SJCRH30 (cell line): ENCODE data around the gene CD47. TPM values are rescaled to one million over a fixed set of nuclear protein-coding genes. Genes with fewer than 3 reads are reported as not detected.
A peak's percentile ranks its signal among the peaks of the same experiment; 100 is the strongest.

ENCODE experiments used
- DNase-seq, 2 experiments: peaks; one replicate each; pipeline ENCODE4 v3.0.0-alpha.2; 2015 to 2020
- H3K27ac ChIP-seq: fragments of 250-450 bp; sonication (Bioruptor Pico); 2 replicates; pipeline ENCODE4 v1.5.1; 2020; ENCODE audit warnings: mild to moderate bottlenecking, moderate library complexity
- H3K27me3 ChIP-seq: fragments of 250-450 bp; sonication (Bioruptor Pico); 2 replicates; pipeline ENCODE4 v1.5.1; 2020; ENCODE audit warnings: mild to moderate bottlenecking, moderate library complexity
- H3K36me3 ChIP-seq: fragments of 250-450 bp; sonication (Bioruptor Pico); 2 replicates; pipeline ENCODE4 v1.5.1; 2020; ENCODE audit warnings: mild to moderate bottlenecking, moderate library complexity
- H3K4me1 ChIP-seq: fragments of 250-450 bp; sonication (Bioruptor Pico); 2 replicates; pipeline ENCODE4 v1.5.1; 2020; ENCODE audit warnings: mild to moderate bottlenecking, moderate library complexity
- H3K4me3 ChIP-seq: fragments of 250-450 bp; sonication (Bioruptor Pico); 2 replicates; pipeline ENCODE4 v1.5.1; 2020; ENCODE audit warnings: mild to moderate bottlenecking, moderate library complexity
- H3K9me3 ChIP-seq: fragments of 250-450 bp; sonication (Bioruptor Pico); replicated peaks from 2 replicates; pipeline ENCODE4 v1.5.1; 2020; ENCODE audit warnings: mild to moderate bottlenecking, moderate library complexity
- total RNA-seq: library from RNA; depleted of rRNA; stranded (reverse); fragments of >200 nt; shearing (Covaris generic); gene quantifications from 2 replicates; pipeline ENCODE4 v1.2.3, GENCODE V29; 2014

CD47 gene
- total RNA-seq, 1 experiment from 2014 or later: 30.7 TPM

DNA sequence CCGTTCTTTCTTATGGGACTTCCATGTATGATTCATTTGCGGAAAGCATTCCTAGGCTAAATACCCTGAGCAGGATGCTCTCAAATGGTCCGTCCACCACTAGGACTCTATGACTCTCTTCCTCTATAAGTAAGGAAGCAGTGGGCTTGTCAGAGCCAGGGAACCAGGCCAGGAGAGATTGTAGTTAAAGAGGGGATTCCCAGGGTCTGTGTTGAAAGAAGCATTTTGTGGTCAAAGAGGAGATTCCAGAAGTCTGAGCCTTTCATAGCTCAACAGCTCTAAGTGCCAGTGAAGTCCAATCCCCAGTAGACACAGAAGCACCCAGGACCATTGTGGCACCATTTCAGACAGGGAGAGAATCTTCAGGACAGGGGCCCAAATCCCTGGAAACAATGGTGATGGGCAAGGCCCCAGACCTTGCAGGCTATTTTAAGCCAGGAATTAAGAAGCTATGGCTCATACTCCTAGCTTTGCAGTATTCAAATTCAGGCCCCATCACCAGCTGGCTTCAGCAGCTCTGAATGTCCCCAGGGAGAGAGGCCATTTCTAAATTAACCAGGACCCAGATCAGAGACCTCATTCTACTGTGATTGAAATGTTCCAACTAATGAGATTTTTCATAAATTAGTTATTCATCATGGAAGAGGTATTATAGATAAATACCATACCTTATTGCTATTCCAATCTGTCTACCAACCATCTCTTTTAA is 81.7 kb downstream of the CD47 start:
- Histone ChIP-seq H3K4me3 (no peak overlapping the region), H3K36me3 (no peaks in the 10 kb centered on the region), H3K9me3 (no peaks in the 10 kb centered on the region), H3K27me3 (no peaks in the 10 kb centered on the region), H3K4me1 (no peaks in the 10 kb centered on the region), H3K27ac (no peak overlapping the region)
- DNase-seq: no peak

DNA sequence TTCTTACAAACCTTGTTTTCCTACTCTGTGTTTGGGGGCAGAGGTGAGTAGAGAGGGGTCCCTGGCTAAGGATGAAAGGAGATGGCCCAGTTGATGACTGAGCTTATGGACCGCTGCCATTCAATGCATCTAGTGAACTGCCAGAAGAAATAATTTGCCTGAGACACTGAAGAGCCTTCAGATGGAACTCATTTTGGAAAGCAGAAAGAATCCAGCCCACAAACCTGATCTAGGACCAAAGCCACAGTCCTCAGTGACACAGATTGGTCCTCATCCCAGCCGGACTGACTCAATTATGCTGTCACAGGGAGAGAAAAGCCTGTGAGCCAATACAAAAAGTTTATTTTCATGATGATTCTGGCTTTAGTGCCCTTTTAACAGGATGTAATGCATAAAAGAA is 82.7 kb downstream of the CD47 start:
- Histone ChIP-seq H3K36me3 (no peaks in the 10 kb centered on the region), H3K27me3 (no peaks in the 10 kb centered on the region), H3K4me1 (no peaks in the 10 kb centered on the region), H3K4me3 (no peak overlapping the region), H3K27ac (no peak overlapping the region), H3K9me3 (no peaks in the 10 kb centered on the region)
- no peak for DNase-seq

DNA sequence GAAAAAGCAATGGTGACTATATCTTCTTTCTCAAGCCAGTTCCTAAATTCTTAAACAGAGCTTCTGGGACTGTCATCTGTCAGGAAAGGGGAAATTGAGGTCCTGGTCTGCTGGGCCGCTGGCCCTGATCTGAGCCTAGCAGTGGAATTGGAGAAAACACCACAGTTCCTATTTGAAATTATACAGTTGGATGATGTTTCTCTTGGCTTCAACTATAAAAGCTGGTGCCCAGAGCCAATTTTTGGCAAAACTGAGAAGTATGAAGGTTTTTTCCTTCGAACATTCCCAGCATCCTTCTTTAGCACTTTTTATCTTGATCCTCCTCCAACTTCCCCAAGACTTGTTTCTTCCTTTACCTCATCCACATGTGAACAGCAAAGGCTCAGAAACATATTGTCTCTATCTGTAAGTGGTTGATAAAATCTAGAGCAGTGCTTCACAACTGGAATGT is 83.9 kb downstream of the CD47 start:
- no peak overlapping the region for H3K4me3 ChIP-seq
- no peaks in the 10 kb centered on the region for H3K4me1 ChIP-seq
- DNase-seq: no peak
- no peaks in the 10 kb centered on the region for H3K9me3 ChIP-seq
- no peak overlapping the region for H3K27ac ChIP-seq
- H3K27me3 ChIP-seq: no peaks in the 10 kb centered on the region
- no peaks in the 10 kb centered on the region for H3K36me3 ChIP-seq

DNA sequence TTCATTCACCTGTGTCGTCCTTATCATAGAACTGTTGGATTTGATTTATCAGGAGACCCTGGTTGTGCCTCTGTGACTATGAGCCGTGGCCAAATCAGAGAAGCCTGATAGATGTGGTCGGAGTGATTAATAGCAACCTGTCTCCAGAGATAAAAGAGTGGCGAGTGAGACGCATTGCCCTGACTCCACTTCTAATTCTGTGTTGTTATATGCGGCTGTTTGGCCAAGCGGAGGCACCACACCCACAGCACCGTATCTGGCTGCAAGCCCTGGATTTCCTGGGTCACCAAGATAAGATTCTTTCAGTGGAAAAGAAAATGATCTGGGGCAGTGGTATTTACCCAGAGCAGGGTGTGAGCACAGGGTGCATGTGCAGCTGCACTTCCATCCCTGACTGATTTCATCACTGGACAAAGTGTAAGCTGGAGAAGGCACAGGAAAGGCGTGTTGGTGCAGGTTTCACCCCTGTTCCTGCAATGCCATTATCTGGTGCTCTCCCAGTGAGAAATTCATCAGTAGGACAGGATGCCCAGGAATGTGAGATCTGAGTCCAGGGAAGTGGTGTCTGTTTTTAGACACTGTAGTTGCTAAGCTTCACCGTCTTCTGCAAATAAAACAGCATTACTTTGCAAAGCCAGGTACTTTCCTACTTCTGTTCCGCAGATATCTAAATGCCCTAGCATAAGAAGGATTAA is 84.6 kb downstream of the CD47 start:
- Histone ChIP-seq H3K9me3 (no peaks in the 10 kb centered on the region), H3K36me3 (no peaks in the 10 kb centered on the region), H3K27me3 (no peaks in the 10 kb centered on the region), H3K4me3 (no peak overlapping the region), H3K4me1 (no peaks in the 10 kb centered on the region), H3K27ac (no peak overlapping the region)
- DNase-seq: no peak

DNA sequence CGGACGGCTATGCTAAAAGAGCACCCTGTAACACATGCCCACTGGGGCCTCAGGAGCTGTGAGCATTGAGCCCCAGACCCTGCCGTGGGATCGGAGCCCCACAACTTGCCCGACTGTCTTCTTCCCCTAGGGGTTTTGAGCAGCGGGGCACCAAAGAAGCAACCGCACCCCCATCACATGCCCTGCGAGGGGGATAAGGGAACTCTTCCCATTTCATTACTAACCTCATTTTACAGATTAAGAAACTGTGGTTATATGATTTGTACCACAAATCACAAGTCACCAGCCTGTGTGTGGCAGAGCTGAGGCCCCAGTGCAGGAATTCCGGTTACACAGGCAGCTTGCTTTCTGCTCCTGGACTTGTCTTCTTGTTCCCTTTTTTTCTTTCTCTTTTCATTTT is 86.2 kb downstream of the CD47 start:
- DNase-seq: no peak
- Histone ChIP-seq H3K4me1 (no peaks in the 10 kb centered on the region), H3K27me3 (no peaks in the 10 kb centered on the region), H3K36me3 (no peaks in the 10 kb centered on the region), H3K27ac (no peak overlapping the region), H3K9me3 (no peaks in the 10 kb centered on the region), H3K4me3 (no peak overlapping the region)

DNA sequence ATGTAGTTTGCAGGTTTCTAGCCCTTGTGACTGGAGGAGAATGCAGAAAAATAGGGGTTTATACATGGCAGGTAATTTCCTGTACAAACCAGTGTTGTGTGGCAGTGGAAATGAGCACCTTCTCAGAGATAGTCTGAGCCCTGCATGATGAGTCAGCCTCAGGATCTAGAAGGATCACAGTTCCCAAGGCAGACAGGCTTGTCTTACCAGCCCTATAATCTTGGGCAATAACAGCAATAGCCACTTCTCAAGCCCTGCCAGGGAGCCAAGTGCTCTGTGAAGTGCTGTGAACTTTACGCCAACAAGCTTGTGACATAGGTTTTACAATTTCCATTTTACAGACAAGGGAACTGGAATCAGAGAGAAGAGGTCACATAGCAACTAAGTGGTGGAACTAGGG is 89.4 kb downstream of the CD47 start:
- Histone ChIP-seq H3K27me3 (no peaks in the 10 kb centered on the region), H3K4me1 (0 out of 2 replicates have a peak, but pooled peaks cover 4% of the 10 kb centered on the region), H3K27ac (no peak overlapping the region), H3K4me3 (no peak overlapping the region), H3K9me3 (no peaks in the 10 kb centered on the region), H3K36me3 (no peaks in the 10 kb centered on the region)
- no peak for DNase-seq

DNA sequence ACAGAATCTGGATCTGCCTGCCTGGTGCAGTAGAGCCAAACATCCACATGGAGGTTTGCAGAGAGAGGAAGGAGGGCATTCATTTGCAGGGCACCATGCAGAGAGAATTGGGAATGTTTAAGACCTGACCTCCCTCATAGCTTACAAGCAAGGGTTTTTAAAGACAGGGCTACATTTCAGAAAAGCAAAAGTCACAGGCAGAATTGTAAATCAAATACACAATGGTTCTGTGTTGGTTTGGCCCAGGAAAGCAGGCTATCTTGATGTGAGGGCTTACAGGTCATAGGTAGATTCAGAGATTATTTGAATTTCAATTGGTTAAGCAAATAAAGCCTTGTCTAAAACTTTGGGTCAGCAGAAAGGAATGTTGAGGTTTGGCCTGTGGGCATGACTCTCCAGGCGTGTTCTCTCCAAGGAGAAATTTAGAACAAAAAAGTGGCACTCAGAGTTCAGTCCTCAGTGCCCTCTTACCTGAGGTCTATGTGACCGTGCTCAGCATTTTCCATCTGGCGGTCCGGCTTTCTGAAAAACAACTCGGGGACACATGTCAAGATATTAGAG is 91.5 kb downstream of the CD47 start:
- no peak for DNase-seq
- Histone ChIP-seq H3K4me1 (0 out of 2 replicates have a peak, but pooled peaks cover 4% of the 10 kb centered on the region), H3K9me3 (no peaks in the 10 kb centered on the region), H3K4me3 (no peak overlapping the region), H3K27me3 (no peaks in the 10 kb centered on the region), H3K36me3 (no peaks in the 10 kb centered on the region), H3K27ac (no peak overlapping the region)

DNA sequence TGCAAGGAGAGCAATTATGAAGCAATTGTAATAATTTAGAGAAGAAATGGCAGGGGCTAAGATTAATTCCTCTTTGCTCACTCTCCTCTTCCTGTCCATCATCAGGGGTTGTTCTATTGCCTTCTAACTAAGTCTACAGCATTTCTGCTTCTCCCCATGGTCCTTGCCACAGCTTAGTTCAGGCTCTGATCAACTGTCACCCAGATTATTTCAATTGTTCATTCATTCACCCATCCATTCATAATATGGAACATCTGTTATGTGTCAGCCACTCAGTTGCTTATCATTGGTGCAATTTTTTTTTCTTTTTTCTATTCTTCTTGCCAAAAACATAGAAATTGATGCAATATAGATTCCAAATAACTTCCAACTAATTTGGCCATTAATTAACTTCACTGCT is 93.2 kb downstream of the CD47 start:
- Histone ChIP-seq H3K9me3 (no peaks in the 10 kb centered on the region), H3K4me3 (no peak overlapping the region), H3K4me1 (0 out of 2 replicates have a peak, but pooled peaks cover 4% of the 10 kb centered on the region), H3K27ac (no peak overlapping the region), H3K36me3 (no peaks in the 10 kb centered on the region), H3K27me3 (no peaks in the 10 kb centered on the region)
- no peak for DNase-seq

DNA sequence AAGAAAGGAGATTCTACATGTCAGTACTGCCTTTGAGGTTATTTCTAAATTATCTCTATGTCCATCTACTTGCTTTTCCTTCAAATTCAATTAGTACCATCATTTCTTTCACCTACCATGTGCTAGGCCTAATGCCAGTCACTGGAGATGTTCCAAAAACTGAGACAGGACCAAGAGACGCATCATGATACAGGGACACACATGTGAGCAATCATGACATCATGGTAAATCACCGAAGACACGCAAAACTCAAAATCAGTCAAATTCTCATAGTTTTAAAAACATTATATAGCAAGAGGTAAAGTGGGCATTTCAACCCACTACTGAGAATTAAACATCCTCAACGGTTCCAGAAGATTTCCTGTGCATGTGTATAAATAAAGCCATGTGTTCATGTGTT is 95.0 kb downstream of the CD47 start:
- H3K9me3 ChIP-seq: no peaks in the 10 kb centered on the region
- 0 out of 2 replicates have a peak, but pooled peaks cover 4% of the 10 kb centered on the region for H3K4me1 ChIP-seq
- H3K36me3 ChIP-seq: no peaks in the 10 kb centered on the region
- H3K27ac ChIP-seq: no peak overlapping the region
- no peak overlapping the region for H3K4me3 ChIP-seq
- no peaks in the 10 kb centered on the region for H3K27me3 ChIP-seq
- DNase-seq: no peak

DNA sequence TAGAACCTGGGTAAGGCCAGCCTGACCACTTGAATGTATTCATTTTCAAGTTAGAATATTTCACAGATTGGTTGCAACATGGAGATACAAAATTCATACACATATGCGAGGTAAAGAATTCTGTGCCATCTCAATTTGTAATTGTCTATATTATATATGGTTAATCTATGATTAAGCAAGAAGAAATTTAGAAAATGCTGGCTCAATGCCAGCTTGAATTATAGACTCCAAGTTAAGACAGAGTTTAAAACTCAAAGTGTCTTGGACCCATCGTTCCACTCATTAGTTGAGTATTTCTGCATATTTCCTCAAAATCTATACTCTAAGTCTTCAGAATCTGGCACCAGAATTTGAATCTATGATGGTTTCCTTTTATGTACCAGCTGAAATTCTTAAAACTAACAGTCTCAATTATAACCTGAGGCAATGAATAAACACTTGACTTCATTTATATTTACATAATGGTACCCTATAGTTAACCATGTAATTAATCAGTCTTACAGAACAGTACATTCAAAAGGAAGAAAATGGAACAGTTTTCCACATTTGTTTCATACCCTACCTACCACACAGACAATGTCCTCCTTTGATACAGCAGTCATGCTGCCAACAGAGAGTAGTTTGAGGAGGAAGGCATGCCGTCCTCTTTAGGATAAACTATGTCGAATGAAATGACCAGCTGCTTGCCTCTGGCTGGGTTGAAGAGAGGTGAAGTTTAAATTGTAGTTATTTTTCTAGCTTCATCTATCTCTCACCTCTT is 95.7 kb downstream of the CD47 start:
- Histone ChIP-seq H3K4me3 (no peak overlapping the region), H3K4me1 (0 out of 2 replicates have a peak, but pooled peaks cover 4% of the 10 kb centered on the region), H3K27me3 (no peaks in the 10 kb centered on the region), H3K9me3 (no peaks in the 10 kb centered on the region), H3K27ac (no peak overlapping the region), H3K36me3 (no peaks in the 10 kb centered on the region)
- peak in 1 of 2 experiments; percentile 11 for DNase-seq

DNA sequence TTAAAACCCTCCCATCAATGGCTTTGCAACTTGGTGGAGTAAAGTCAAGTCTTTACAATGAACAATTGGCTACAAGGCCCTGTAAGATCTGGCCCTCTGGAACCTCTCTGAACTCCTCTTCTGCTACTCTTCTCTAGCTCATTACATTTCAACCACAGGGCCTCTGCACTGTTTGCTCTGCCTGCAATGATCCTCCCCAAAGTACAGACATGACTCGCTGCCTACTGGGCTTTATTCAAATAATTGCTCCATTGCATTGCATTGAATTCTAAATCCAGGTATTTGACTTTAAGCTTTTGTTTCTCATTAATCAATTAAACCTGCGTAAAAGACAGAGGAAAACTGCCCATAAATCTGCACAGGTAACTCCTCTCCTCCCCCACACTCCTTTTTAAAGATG is 96.7 kb downstream of the CD47 start:
- H3K36me3 ChIP-seq: no peaks in the 10 kb centered on the region
- H3K27ac ChIP-seq: no peak overlapping the region
- 0 out of 2 replicates have a peak, but pooled peaks cover 4% of the 10 kb centered on the region for H3K4me1 ChIP-seq
- no peaks in the 10 kb centered on the region for H3K27me3 ChIP-seq
- H3K4me3 ChIP-seq: no peak overlapping the region
- no peaks in the 10 kb centered on the region for H3K9me3 ChIP-seq
- DNase-seq: no peak

DNA sequence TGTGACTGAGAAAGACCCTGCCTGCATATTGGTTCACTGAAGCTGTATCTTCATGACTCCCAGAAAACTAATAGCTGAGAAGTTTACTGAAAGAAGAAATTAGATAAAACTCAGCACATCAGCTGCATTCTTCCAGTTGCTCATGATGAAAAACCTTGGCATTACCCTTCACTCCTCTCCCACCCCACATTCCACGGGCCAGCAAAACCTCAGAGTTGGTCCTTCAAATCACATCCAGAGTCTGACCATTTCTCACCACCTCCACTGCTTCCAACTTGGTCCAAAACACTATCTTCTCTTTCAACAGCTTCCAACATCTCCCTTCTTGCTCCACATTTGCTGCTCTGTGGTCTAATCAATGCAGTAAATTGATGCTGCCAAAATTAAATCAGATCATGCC is 97.1 kb downstream of the CD47 start:
- no peak overlapping the region for H3K27ac ChIP-seq
- 0 out of 2 replicates have a peak, but pooled peaks cover 3% of the 10 kb centered on the region for H3K4me1 ChIP-seq
- DNase-seq: no peak
- no peak overlapping the region for H3K4me3 ChIP-seq
- H3K36me3 ChIP-seq: no peaks in the 10 kb centered on the region
- H3K27me3 ChIP-seq: no peaks in the 10 kb centered on the region
- H3K9me3 ChIP-seq: no peaks in the 10 kb centered on the region
